Fibroblast of pulmonary artery (primary cell): Measurements from ENCODE around the gene PRR23E.

Experiments used
- DNase-seq: peaks from one replicate; pipeline ENCODE4 v3.0.0-alpha.2; 2010; ENCODE audit warnings: low read depth
- H3K4me3 ChIP-seq: replicated peaks from 2 replicates; pipeline ENCODE4 v1.5.1; 2011; ENCODE audit warnings: low read depth, mild to moderate bottlenecking, control low read depth, low read length, moderate library complexity
- TF ChIP-seq, protein P1 (sequence below): IDR thresholded peaks from 2 replicates; pipeline ENCODE4 v1.5.1; 2011; ENCODE audit warnings: mild to moderate bottlenecking, control low read depth, low read length, inconsistent platforms; ENCODE audit errors: missing control alignments

The PRR23E gene

GRCh38 chr3:127212711-127213110 lies 19.8 kb downstream of the PRR23E start:
- no peak overlapping the region for H3K4me3 ChIP-seq
- no peak for DNase-seq
- TF ChIP-seq, protein P1, sequence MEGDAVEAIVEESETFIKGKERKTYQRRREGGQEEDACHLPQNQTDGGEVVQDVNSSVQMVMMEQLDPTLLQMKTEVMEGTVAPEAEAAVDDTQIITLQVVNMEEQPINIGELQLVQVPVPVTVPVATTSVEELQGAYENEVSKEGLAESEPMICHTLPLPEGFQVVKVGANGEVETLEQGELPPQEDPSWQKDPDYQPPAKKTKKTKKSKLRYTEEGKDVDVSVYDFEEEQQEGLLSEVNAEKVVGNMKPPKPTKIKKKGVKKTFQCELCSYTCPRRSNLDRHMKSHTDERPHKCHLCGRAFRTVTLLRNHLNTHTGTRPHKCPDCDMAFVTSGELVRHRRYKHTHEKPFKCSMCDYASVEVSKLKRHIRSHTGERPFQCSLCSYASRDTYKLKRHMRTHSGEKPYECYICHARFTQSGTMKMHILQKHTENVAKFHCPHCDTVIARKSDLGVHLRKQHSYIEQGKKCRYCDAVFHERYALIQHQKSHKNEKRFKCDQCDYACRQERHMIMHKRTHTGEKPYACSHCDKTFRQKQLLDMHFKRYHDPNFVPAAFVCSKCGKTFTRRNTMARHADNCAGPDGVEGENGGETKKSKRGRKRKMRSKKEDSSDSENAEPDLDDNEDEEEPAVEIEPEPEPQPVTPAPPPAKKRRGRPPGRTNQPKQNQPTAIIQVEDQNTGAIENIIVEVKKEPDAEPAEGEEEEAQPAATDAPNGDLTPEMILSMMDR: no peak

GRCh38 chr3:127213381-127213918 lies 20.5 kb downstream of the PRR23E start:
- DNase-seq: no peak
- TF ChIP-seq, protein P1: no peak
- no peak overlapping the region for H3K4me3 ChIP-seq

- TF ChIP-seq, protein P1: no peak
- DNase-seq: no peak
- no peak overlapping the region for H3K4me3 ChIP-seq
Observed at GRCh38 chr3:127214975-127215374, 22.0 kb downstream of the PRR23E start.

DNA sequence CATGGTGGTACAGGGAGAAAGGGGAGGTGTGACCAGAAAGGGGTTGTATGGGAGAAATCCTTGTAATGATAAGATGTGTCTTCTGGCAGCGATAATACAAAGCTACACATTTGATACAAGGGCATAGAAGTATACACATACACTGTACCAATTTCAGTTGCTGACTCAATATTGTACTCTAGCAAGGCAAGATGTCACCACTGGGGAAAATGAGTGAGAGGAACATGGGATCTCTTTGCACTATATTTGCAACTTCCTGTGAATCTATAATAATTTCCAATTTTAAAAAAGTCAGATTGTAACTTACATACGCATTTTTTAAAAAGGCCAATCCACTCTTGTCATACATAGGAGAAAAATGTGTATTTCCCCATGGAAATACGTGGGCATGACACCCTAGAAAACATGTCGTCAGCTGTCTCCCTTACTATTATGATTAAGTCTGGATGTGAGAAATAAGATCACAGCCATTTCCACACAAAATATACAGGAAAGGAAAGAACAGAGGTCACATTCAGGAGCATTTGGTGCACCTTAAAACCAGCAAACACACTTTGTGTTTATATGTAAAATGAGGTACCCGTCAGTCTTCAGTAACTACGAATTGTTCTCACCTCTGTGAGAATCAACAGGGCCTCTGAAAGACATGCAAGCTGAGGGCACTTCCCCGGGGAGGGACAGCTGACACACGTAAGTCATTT lies 22.9 kb downstream of the PRR23E start:
- DNase-seq: no peak
- no peak overlapping the region for H3K4me3 ChIP-seq
- TF ChIP-seq, protein P1: no peak

DNA sequence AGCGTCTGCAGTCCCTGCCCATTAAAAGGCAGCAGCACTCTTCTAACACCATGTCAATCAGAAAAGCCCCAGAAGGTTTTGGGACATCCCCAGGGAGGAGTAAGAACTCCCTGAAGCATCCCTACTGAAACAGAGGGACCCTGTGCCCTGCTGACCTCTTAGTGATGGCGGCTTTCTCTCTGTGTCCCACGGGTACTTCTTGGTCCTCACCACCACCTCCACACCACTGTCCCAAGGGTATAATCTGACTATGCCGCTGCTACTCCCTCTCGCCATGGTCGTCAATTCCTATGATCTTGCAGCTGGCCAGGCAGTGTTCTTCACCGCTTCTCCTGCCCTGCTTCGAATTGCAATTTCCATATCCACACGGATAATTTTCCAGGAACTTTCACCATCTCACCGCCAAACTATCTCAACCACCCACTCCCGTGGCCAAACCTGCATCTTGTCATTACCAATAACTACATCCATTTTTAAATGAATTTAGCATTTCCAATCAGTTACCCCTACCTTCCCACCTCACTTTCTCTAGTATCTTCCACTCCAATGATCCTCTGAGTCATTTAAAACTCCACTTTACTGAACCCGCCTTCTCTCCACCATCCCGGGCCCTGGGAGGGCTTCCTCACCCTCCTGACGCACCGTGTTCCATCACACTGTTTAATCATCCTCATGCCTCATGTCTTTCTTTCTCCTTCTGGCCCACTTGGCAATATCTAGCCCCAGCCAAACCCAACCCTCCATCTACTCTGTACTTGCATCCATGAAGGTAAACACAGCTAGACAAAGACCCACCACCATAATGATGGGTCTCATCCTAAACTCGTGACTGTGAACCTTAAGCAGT lies 23.7 kb downstream of the PRR23E start:
- DNase-seq: no peak
- no peak overlapping the region for H3K4me3 ChIP-seq

DNA sequence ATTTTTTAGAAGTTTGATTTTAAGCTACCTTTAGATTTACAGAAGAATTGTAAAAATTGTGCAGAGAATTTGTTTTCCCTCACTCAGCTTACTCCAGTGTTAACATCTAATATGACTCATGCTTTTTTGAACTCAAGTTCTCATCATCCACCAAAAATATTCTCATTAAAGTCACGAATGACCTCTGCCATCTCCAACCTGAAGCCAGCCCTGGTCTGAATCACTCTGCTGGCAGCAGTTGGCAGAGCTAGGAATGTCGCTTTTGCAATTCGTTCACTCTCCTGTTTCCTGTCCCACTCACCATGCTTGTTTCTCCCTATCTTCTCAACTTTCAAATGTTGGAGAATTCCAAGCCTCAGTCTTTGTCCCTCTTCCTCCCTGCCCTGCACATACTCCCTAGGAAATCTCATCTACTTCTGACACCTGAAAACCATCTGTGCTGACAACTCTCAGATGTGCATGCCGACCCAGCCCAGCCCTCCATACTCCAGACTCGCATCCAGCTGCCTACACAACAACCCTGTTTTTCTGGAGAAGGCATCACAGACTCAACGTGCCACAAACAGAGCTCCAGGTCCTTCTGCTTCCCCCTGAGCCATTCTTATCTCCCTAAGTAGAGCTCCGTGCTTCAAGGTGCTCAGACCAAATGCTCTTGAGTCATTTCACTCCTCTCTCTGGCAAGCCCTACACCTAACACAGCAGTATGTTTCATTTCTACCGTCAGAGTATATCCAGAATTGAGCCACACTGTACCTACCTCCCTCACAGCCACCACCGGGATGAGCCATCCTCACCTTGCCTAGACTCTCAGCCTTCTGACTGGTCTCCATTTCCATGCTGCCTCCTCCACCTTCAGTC lies 24.9 kb downstream of the PRR23E start:
- TF ChIP-seq, protein P1: no peak
- no peak overlapping the region for H3K4me3 ChIP-seq
- DNase-seq: no peak

More for the DNA sequence above, 23.7 kb downstream of the PRR23E start:
- TF ChIP-seq, protein P1: no peak
